ENCODE measurements around the gene UBN1.

UBN1 gene

GRCh38 chr16:4859900-4860255, 12.6 kb downstream of the UBN1 start:
- DNase-seq (ENCODE audit: low read depth in 2 of 2): no peak

- no peak for DNase-seq (ENCODE audit: low read depth in 2 of 2)
Measured at GRCh38 chr16:4860727-4861342, 13.6 kb downstream of the UBN1 start.

DNA sequence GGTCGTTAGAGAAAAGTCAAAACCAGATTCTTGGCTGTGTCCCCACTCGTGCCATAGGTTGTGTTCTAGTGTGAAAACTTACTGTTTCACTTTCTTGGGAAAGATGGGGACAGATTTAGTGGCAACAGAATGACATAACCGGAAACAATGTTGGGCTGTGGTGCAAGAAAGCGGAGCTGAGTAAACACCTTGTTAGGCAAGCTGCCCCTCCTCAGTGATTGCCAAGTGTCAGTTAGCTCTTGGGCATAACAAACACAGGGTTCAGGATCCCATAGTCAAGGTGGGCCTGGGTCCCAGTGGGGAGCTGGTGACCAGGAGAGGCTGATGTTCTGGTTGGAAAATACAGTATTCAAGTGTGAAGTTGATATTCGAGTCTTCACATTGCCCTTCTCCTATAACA, 15.4 kb downstream of the UBN1 start:
- no peak for DNase-seq (ENCODE audit: low read depth in 2 of 2)

GRCh38 chr16:4864728-4865127, 17.4 kb downstream of the UBN1 start:
- DNase-seq (ENCODE audit: low read depth in 2 of 2): no peak

GRCh38 chr16:4865231-4865860, 18.1 kb downstream of the UBN1 start:
- DNase-seq (ENCODE audit: low read depth in 2 of 2): no peak

DNA sequence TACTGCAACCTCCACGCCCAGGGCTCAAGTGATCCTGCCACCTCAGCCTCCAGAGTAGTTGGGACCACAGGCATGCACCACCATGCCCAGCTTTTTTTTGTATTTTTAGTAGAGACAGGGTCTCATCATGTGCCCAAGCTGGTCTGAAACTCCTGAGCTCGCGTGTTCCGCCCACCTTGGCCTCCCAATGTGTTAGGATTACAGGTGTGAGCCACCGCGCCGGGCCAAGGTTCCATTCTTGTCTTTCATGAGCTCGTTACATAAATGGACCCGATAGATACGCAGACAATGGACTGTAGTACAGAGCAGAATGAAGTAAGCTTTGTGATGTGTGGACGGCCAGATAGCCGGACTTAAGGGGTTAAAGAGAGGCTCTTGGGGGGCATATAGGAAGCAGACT, 19.3 kb downstream of the UBN1 start:
- no peak for DNase-seq (ENCODE audit: low read depth in 2 of 2)

DNA sequence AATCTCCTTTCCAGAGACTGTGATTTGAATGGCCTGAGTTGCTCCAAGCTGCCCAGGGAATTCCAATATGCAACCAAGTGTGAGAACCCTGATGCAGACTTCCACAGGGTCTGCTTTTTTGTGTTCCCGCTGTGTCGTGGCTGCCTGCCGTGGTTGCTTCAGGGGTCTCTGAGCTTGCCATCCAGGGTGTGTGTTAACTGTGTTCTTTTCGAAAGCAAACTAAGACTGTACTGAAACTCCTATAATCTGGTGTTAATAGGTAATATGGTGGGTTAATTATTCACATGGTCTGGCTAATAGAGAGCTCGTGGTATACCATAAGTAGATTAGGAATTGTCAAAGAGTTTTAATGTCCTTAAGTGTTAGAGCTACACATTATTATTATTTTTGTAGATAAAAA, 20.7 kb downstream of the UBN1 start:
- no peak for DNase-seq (ENCODE audit: low read depth in 2 of 2)

- no peak for DNase-seq (ENCODE audit: low read depth in 2 of 2)
Measured at GRCh38 chr16:4868535-4868934, 21.3 kb downstream of the UBN1 start.

DNA sequence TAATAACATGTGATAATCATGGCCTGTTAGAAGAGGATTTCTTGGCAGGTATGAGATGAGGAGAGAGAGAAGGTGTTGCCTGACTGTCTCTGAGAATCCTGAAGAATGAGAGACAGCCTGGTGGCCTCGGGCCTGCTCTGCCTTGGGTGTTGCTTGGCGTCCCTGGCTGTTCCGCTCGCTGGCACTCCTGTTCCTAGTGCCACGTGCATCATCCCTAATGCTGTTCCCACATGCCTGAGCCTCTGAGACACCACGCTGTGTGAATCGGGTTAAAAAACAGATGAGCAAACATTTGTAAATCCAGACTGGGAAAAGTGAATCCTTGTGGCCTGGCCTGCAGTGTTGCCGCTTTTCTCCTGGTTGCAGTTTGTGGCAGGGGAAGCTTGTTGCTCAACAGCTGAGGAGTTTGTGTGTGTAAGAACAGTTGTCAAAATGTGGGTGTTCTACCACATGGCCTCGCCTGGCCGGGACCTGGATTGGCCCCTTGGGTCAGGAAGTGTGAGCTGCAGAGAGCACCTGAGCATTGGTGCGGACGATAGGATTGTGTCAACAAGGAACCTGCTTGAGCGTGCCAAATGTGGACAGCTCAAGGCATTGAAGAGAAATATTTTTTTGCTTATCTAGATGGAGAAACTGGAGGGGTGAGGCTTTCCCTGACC, 22.0 kb downstream of the UBN1 start:
- no peak for DNase-seq (ENCODE audit: low read depth in 2 of 2)

DNA sequence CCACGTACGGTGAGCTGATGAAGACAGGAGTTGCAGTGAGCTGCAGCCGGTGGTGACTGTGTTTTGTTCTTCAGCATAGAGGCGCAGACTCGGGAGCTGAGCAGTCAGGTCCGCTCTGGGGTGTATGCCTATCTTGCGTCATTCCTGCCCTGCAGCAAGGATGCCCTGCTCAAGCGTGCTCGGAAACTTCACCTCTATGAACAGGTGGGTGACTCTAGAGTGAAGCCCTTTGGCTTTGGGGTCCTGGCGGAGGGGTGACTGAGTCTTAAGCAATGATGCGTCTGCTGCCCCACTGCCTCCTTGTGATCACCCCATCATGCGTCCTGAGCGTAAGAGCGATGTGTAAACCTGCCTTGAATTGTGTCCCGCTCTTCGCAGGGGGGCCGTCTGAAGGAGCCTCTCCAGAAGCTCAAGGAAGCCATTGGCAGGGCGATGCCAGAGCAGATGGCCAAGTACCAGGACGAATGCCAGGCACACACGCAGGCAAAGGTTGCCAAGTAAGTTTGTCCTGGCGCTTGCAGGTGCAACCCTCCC, 22.9 kb downstream of the UBN1 start:
- no peak for DNase-seq (ENCODE audit: low read depth in 2 of 2)

DNA sequence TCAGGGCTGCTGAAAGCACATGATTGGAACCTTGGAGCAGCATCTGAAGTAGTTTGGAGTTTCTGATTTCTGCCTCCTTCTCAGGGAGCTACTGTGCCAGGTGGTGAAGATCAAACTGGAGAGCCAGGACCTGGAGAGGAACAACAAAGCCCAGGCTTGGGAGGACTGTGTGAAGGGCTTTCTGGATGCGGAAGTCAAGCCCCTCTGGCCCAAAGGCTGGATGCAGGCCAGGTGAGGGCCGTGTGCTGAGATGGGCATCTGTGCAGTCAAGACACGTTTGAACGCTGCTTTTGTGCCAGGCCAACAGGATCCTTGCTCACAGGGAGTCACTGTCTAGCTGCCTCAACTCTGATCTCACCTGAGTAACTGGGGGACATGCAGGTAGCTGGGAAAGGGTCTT, 23.8 kb downstream of the UBN1 start:
- no peak for DNase-seq (ENCODE audit: low read depth in 2 of 2)

DNA sequence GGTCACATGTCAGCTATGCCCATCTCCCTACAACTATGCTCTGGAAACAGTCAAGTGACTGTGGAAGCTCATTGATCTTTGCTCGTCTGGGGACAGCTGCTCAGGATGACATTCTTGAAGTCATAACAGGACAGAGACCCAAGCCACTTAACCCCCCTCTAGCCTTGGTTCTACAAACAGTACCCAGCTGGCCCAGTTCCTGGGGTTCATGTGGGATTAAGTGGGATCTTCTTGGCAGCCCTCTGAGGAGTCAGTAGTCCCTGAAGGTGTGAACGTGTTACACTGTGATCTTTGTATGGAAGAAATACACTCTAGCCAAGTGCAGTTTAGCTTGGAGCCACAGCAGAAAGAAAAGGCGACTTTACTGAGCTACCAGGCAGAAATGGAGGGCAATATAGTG, 25.8 kb downstream of the UBN1 start:
- no peak for DNase-seq (ENCODE audit: low read depth in 2 of 2)

DNA sequence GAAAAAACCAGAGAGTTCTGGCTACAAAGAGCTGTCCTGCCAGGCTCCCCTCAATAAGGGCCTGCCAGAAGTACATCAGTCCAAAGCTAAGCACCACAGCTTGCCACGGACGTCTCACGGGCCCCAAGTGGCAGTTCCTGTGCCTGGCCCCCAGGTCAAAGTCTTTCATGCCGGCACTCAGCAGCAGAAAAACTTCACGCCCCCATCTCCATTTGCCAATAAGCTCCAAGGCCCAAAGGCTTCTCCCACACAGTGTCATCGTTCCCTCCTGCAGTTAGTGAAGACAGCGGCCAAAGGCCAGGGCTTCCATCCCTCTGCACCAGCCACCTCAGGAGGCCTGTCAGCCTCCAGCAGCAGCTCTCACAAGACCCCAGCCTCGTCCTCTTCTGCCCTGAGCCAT, 27.4 kb downstream of the UBN1 start:
- no peak for DNase-seq (ENCODE audit: low read depth in 2 of 2)

- no peak for DNase-seq (ENCODE audit: low read depth in 2 of 2)
Measured at GRCh38 chr16:4876646-4877379, 29.5 kb downstream of the UBN1 start.

DNA sequence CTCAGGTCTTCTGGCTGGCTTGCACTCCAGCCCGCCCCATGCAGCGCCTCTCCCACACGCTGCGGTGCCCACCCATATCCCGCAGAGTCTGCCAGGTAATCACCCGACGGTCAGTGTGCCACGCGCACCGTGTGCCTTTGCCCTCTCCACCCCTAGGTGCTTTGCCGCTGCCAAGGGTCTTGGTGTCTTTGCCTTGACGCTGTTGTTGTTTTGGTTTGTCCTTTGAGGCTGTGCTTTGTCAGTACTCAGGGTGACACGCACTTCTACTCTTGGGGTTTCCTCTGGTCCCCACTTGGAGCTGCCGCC, 30.1 kb downstream of the UBN1 start:
- DNase-seq (ENCODE audit: low read depth in 2 of 2): no peak

GRCh38 chr16:4879049-4879448, 31.8 kb downstream of the UBN1 start:
- DNase-seq (ENCODE audit: low read depth in 2 of 2): no peak

- DNase-seq (ENCODE audit: low read depth in 2 of 2): no peak
Measured at GRCh38 chr16:4880006-4880580, 32.8 kb downstream of the UBN1 start.

DNA sequence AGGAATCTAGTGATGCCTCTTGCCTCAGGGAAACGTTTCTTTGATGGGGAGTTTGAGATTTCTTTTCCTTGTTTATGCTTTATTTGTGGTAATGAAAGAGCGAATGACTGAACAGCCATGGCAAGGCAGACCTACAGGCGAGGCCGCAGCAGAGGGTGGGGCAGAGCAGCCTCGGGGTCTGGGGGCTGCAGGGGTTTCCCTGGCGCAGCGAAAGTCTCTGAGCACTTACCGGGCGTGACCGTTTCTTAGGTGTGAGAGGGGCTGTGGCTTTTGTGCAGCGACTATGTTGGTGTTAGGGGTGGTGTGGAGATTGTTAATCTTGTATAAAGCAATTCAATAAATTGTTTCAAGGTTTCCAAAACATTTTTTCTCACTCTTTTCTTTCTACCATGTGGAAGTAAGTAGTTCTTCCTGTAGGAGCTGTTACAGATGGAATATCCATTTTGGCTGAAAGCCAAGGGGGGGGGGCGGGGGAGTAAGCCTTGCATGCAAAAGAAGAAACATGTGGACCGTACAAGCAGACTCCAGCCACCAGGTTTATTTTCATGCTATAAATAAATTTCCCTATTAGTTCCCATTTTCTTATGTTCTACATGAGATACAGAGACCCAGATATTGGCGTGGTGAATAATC, 34.8 kb downstream of the UBN1 start:
- DNase-seq (ENCODE audit: low read depth in 2 of 2): no peak

- DNase-seq (ENCODE audit: low read depth in 2 of 2): no peak
Measured at GRCh38 chr16:4882633-4883285, 35.5 kb downstream of the UBN1 start.

DNA sequence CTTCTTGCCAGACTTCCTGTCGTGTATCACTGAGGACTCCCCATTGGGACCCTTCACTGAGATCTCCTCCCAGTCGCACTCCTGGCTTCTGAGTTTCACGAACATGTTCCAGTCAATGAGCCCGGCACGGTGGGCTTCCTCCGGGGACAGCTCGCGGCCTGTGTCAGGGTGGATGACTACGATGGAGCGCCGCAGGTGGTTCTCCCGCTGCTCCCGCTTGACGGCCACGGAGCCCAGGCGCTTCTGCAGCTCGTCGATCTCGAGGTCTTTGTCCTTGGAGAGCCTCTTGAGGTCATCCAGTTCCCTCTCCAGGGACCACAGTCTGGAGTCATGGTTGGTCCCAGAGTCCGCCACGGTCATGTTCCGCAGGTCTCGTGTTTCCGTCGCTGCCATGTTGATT, 36.2 kb downstream of the UBN1 start:
- no peak for DNase-seq (ENCODE audit: low read depth in 2 of 2)

GRCh38 chr16:4884209-4884608, 36.9 kb downstream of the UBN1 start:
- DNase-seq (ENCODE audit: low read depth in 2 of 2): no peak
